Choroid plexus epithelial cell (primary cell): ENCODE data around the gene PCSK7.

Experiments used
- DNase-seq: peaks from one replicate; pipeline ENCODE4 v3.0.0-alpha.2; 2010; ENCODE audit warnings: low read depth
- H3K4me3 ChIP-seq: 2 replicates; pipeline ENCODE4 v1.5.1; 2011; ENCODE audit warnings: low read depth, mild to moderate bottlenecking, control low read depth, low read length, moderate library complexity
- CTCF ChIP-seq: conservative IDR thresholded peaks from 2 replicates; pipeline ENCODE4 v1.5.1; 2011; ENCODE audit warnings: low read depth, mild to moderate bottlenecking, control low read depth, inconsistent platforms, low read length, moderate library complexity

PCSK7 gene

GRCh38 chr11:117172724-117173421, 59.0 kb downstream of the PCSK7 start:
- TF ChIP-seq CTCF, result no peak
- H3K4me3 ChIP-seq, result no peak overlapping the region
- DNase-seq, result peak; percentile 76

- peak; percentile 78 for DNase-seq
- H3K4me3 ChIP-seq, result no peak overlapping the region
- TF ChIP-seq CTCF, result no peak
Observed at GRCh38 chr11:117171404-117172061, 60.3 kb downstream of the PCSK7 start.

GRCh38 chr11:117171007-117171403, 60.9 kb downstream of the PCSK7 start:
- no peak for TF ChIP-seq CTCF
- no peak overlapping the region for H3K4me3 ChIP-seq
- no peak for DNase-seq

GRCh38 chr11:117170210-117170609, 61.7 kb downstream of the PCSK7 start:
- no peak for DNase-seq

GRCh38 chr11:117169736-117170135, 62.1 kb downstream of the PCSK7 start:
- DNase-seq, result no peak
- no peak overlapping the region for H3K4me3 ChIP-seq
- TF ChIP-seq CTCF, result no peak

More at GRCh38 chr11:117170210-117170609, 61.7 kb downstream of the PCSK7 start:
- no peak for TF ChIP-seq CTCF
- H3K4me3 ChIP-seq, result no peak overlapping the region

- H3K4me3 ChIP-seq, result no peak overlapping the region
- DNase-seq, result no peak
- no peak for TF ChIP-seq CTCF
Observed at GRCh38 chr11:117166491-117166890, 65.4 kb downstream of the PCSK7 start.

GRCh38 chr11:117160826-117161225, 71.0 kb downstream of the PCSK7 start:
- DNase-seq, result no peak
- H3K4me3 ChIP-seq, result no peak overlapping the region
- TF ChIP-seq CTCF, result no peak
